Measurements from ENCODE around the gene KIF13A.
"Not testable (repeated sequence)": the region's sequence is repeated elsewhere in the genome, so short reads cannot be mapped to it uniquely, and the experiment has no call there.

Gene KIF13A

GRCh38 chr6:18028332-18028731 is 40.9 kb upstream of the KIF13A start:
- no peak for DNase-seq (ENCODE audit: low spot score)
- in situ Hi-C loops (cut with MboI; ENCODE audit: low sequenced_read_pairs, unreplicated experiment) = no loop called here
- TF ChIP-seq CTCF (IDR thresholded peaks at IDR 0.05; ENCODE audit: borderline replicate concordance, control extremely low read depth, extremely low read depth, insufficient read depth, missing control alignments) = no peak

DNA sequence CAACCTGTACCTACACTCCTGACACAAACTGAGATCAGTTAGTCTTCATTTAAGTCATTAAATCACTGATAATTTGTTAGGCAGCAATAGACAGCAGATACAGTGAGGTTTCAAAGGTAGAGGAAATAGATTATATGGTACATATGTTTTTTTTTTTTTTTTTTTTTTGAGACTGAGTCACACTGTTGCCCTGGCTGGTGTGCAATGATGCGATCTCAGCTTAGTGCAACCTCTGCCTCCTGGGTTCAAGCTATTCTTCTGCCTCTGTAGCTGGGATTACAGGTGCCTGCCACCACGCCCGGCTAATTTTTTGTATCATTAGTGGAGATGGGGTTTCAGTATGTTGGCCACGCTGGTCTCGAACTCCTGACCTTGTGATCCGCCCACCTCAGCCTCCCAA is 38.2 kb upstream of the KIF13A start:
- in situ Hi-C loops (cut with MboI; ENCODE audit: low sequenced_read_pairs, unreplicated experiment) = no loop called here
- TF ChIP-seq CTCF (IDR thresholded peaks at IDR 0.05; ENCODE audit: borderline replicate concordance, control extremely low read depth, extremely low read depth, insufficient read depth, missing control alignments) = no peak
- DNase-seq (ENCODE audit: low spot score) = no peak

DNA sequence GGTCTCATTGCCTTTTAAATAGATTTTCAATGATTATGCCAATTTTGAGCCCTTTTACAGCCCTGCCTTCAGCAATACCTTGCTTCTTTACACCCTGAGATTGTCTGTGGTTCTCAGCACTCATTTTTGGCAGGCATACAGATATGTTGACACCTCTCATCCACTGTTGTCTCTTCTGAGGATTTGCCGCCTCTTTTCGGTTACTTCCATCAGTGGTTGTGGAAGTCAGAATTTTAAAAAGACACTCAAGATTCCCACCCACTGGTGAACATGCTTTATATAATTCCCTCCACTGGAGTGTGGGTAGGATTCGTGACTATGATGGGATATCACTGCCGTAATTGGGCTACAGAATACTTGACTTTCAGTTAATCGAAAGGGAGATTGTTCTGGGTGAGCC is 37.4 kb upstream of the KIF13A start:
- no peak for DNase-seq (ENCODE audit: low spot score)
- no peak for TF ChIP-seq CTCF (IDR thresholded peaks at IDR 0.05; ENCODE audit: borderline replicate concordance, control extremely low read depth, extremely low read depth, insufficient read depth, missing control alignments)
- in situ Hi-C loops (cut with MboI; ENCODE audit: low sequenced_read_pairs, unreplicated experiment) = no loop called here

DNA sequence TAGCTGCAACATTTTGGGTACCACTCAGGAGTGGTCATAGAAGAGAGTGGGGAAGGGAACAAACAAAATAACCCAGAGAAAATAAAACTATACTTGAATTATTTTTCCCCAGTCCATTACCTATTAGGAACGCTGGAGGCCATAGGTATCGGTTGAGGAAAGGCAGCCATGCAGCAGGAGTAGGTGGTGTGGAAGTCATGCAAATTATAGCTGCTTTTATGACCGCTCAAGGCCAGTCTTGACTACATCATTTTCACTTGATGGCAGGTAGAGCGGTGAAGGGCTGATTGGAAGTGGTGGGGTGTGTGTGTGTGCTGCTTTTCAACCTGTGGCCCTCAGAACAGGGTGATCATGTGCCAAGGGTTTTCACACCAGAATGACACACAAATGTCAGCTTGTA is 36.5 kb upstream of the KIF13A start:
- DNase-seq (ENCODE audit: low spot score) = no peak
- in situ Hi-C loops (cut with MboI; ENCODE audit: low sequenced_read_pairs, unreplicated experiment) = no loop called here
- no peak for TF ChIP-seq CTCF (IDR thresholded peaks at IDR 0.05; ENCODE audit: borderline replicate concordance, control extremely low read depth, extremely low read depth, insufficient read depth, missing control alignments)

DNA sequence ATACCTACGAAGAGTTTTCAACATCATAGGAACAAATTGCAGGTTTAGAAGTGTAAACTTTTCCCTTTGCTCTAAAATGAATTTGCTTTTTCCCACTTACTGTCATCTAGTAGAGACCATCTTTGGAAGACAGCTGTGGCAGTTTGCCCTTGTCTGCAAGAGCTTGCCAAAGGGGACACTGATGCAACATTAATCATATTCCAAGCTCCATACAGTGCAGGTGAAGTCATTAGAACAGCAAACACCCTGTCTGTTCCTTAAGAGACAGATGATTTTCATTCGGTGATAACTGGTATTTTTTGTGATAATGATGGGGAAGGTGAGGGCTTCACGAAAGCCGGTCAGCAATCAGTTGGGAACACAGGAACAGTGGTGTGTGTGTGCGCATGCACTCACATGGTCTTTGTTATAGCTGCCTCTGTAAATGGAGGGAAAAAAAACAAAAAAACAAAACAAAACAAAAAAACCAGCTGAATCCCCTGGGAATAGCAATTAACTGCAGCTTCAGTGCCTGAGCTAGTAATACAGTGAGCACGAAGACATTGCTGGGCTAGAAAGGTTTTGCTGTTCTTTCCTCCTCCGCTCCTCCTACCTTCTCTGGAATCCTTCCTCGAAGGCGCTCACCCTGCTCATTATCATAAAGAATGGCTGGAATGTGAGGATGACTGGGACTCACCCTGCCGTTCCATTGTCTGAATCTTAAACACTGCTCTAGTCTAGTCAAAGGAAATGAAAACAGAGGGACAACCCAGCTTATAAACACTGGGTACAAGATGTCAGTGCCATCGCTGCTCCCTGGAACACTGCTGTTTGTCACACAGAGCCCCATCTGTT is 35.2 kb upstream of the KIF13A start:
- DNase-seq (ENCODE audit: low spot score) = no peak
- in situ Hi-C loops (cut with MboI; ENCODE audit: low sequenced_read_pairs, unreplicated experiment) = no loop called here
- TF ChIP-seq CTCF (IDR thresholded peaks at IDR 0.05; ENCODE audit: borderline replicate concordance, control extremely low read depth, extremely low read depth, insufficient read depth, missing control alignments) = no peak

GRCh38 chr6:18021166-18021850 is 33.9 kb upstream of the KIF13A start:
- DNase-seq (ENCODE audit: low spot score) = no peak
- TF ChIP-seq CTCF (IDR thresholded peaks at IDR 0.05; ENCODE audit: borderline replicate concordance, control extremely low read depth, extremely low read depth, insufficient read depth, missing control alignments) = no peak
- in situ Hi-C loops (cut with MboI; ENCODE audit: low sequenced_read_pairs, unreplicated experiment) = no loop called here

DNA sequence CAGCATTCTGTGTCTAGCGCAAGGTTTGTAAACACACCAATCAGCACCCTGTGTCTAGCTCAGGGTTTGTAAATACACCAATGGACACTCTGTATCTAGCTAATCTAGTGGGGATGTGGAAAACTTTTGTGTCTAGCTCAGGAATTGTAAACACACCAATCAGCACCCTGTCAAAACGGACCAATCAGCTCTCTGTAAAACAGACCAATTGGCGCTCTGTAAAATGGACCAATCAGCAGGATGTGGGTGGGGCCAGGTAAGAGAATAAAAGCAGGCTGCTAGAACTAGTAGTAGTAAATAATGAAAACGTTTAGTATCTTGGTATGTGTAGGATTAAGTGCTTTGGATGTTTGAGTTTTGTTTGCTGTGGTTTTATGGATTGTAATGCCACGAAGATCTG is 33.1 kb upstream of the KIF13A start:
- not testable (repeated sequence) for DNase-seq (ENCODE audit: low spot score)

More for the DNA sequence above, 33.1 kb upstream of the KIF13A start:
- in situ Hi-C loops (cut with MboI; ENCODE audit: low sequenced_read_pairs, unreplicated experiment) = not testable (repeated sequence)

Measured in GM13976 (cell line).